ENCODE measurements around the gene RRP36. TPM values are rescaled to one million over a fixed set of nuclear protein-coding genes. Genes with fewer than 3 reads are reported as not detected.
A peak's percentile ranks its signal among the peaks of the same experiment; 100 is the strongest.

RRP36 gene
- total and polyA plus RNA-seq, 5 donors from 2014 or later, result 33.3 to 82.2 (median 68.4) TPM

DNA sequence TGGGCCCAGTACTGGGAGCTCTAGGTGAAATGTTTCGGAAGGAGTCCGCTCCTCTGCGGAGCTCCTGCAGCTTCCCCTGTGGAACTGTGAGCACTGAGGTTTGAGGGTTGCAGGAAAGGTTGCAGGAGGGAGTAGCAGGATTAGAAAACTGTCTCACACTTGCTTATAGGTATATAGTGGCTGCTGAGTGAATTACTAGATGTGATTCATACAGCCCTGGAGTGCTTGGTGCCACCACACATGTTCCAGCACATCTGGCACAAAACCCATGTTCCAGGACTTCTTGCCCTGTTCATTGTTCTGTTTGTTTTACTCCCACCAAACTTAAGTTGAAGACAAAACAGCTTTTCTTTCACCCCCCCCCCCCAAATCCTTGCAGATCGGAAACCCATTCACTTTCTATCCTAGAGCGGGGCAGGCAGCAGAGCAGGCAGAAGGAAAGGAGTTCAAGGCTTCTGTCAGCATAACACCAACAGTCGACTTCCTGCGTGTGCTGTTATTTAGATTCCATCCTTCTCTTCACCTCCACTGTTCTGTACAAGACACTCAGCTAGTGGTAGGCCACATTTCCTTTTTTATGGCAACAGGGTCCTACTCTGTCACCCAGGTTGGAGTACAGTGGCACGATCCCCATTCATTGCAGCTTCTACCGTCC, 41.8 kb upstream of the RRP36 start:
- H3K9me3 Mint-ChIP-seq, result no peaks in the 10 kb centered on the region

DNA sequence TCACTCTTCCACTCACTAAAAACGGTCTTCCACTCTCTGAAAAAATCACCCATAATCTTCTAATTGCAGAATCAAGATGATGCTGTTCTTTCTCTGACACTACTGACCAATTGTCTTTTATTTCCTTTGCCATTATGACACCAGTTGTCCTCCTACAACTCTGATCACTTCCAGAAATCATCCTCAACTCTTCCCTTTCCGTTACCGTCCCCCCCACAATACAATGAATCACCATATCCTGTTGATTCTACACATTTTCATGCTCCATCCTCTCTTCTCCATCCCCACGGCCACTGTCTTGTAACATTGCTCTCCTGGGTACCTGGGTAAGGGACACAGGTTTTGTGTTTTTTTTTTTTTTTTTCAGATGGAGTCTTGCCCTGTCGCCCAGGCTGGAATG, 39.6 kb upstream of the RRP36 start:
- peaks cover 21 to 63% (median 43%) of the 10 kb centered on the region in 4 donors for H3K4me1 Mint-ChIP-seq
- peak overlapping the region in 3 of 4 donors; percentile 45 to 77 (median 54) for H3K4me3 Mint-ChIP-seq
- H3K27ac Mint-ChIP-seq, result peak overlapping the region; percentile 3 to 9 (median 7)
- Histone ChIP-seq H3K36me3 (ENCODE audit: control insufficient read depth, insufficient read depth, low read length) (no peaks in the 10 kb centered on the region), H3K27ac (ENCODE audit: insufficient read depth, low read length, poor library complexity, severe bottlenecking) (no peak overlapping the region), H3K27me3 (ENCODE audit: control insufficient read depth, insufficient read depth, low read length) (no peaks in the 10 kb centered on the region), H3K4me1 (ENCODE audit: control insufficient read depth, insufficient read depth, low read length, poor library complexity, severe bottlenecking) (peaks cover 55% of the 10 kb centered on the region), H3K4me3 (ENCODE audit: low read depth, low read length) (no peak overlapping the region), H3K9me3 (ENCODE audit: control insufficient read depth in 2 of 2, low read length in 2 of 2) (no peaks in the 10 kb centered on the region)
- no peak for DNase-seq
- ATAC-seq (ENCODE audit: low read depth in 2 of 2), result no peak
- no peaks in the 10 kb centered on the region for H3K9me3 Mint-ChIP-seq
- H3K27me3 Mint-ChIP-seq, result no peaks in the 10 kb centered on the region
- H3K36me3 Mint-ChIP-seq, result peaks cover 2% of the 10 kb centered on the region

More for the DNA sequence above, 41.8 kb upstream of the RRP36 start:
- Histone ChIP-seq H3K27ac (ENCODE audit: insufficient read depth, low read length, poor library complexity, severe bottlenecking) (peak overlapping the region; percentile 96), H3K4me1 (ENCODE audit: control insufficient read depth, insufficient read depth, low read length, poor library complexity, severe bottlenecking) (peaks cover 38% of the 10 kb centered on the region), H3K27me3 (ENCODE audit: control insufficient read depth, insufficient read depth, low read length) (no peaks in the 10 kb centered on the region), H3K4me3 (ENCODE audit: low read depth, low read length) (peak overlapping the region; percentile 93), H3K36me3 (ENCODE audit: control insufficient read depth, insufficient read depth, low read length) (no peaks in the 10 kb centered on the region), H3K9me3 (ENCODE audit: control insufficient read depth in 2 of 2, low read length in 2 of 2) (no peaks in the 10 kb centered on the region)
- ATAC-seq (ENCODE audit: low read depth in 2 of 2) (peak in 1 of 2 donors; percentile 8), DNase-seq (peak in 1 of 3 donors; percentile 55)
- Mint-ChIP-seq H3K36me3 (peaks cover 4% of the 10 kb centered on the region), H3K4me3 (peak overlapping the region; percentile 90 to 93 (median 92)), H3K27me3 (no peaks in the 10 kb centered on the region), H3K4me1 (peaks cover 23 to 63% (median 37%) of the 10 kb centered on the region in 4 donors), H3K27ac (peak overlapping the region; percentile 95 to 99 (median 97))

DNA sequence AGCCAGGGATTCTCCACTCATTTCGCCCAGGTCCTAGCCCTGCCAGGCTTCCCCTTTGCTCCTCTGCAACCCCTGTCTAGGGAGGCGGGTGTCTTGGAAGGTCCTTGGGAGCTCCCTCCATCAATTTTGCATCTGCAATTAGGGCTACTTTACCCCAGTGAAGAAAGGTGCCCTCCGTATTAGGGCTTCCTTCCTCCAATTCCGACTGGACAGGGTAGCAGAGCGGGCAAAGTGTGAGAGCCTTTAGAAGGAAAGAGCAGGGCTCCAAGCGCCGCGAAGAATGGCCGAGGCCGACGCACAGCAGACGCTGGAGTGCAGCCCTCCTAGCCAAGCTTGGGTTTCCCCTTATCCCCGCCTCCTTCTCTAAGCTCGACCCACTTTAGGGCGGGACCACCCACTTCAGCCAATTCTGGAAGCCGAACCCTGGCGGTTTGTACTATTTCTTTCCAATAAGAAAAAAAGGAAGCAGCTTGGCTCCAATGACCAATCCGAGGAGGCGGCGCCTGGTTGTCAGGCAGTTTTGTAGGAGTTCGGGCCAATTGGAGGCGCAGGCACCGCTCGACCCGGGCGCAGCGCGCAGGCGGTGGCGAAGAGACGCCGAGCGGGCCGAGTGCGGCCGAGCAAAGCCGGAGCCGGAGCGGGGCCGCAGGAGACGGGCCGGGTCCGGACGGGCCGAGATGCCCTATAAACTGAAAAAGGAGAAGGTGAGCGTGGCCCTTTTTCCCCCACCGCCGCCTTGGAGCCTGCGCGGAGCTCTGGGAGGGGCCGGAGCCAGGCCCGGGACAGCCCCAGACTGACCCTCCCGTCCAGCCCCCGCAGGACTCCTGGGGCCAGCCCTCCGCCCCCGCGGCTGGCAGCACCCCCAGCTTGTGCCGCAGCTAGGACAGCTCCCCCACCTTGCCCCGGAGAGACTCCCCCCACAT, 37.2 kb upstream of the RRP36 start, which contains the start of gene PPP2R5D:
PPP2R5D (plus strand) TSS at position 570 of the 923 bp plus-strand sequence; CDS start at position 678, 108 bp downstream.
- peaks cover 19% of the 10 kb centered on the region for H3K36me3 ChIP-seq (ENCODE audit: control insufficient read depth, insufficient read depth, low read length)
- H3K27ac ChIP-seq (ENCODE audit: insufficient read depth, low read length, poor library complexity, severe bottlenecking), result peak within 1 kb of the TSS; percentile 82
- Mint-ChIP-seq H3K27me3 (no peaks in the 10 kb centered on the region), H3K9me3 (no peaks in the 10 kb centered on the region), H3K4me3 (peak within 1 kb of the TSS; percentile 93 to 98 (median 96)), H3K36me3 (peaks cover 11% of the 10 kb centered on the region), H3K27ac (peak within 1 kb of the TSS; percentile 96 to 98 (median 97)), H3K4me1 (peaks cover 22 to 68% (median 52%) of the 10 kb centered on the region in 4 donors)
- no peaks in the 10 kb centered on the region for H3K9me3 ChIP-seq (ENCODE audit: control insufficient read depth in 2 of 2, low read length in 2 of 2)
- no peaks in the 10 kb centered on the region for H3K27me3 ChIP-seq (ENCODE audit: control insufficient read depth, insufficient read depth, low read length)
- peak; percentile 92 to 93 for ATAC-seq (ENCODE audit: low read depth in 2 of 2)
- peak; percentile 97 to 99 (median 98) for DNase-seq
- H3K4me1 ChIP-seq (ENCODE audit: control insufficient read depth, insufficient read depth, low read length, poor library complexity, severe bottlenecking), result peaks cover 42% of the 10 kb centered on the region
- H3K4me3 ChIP-seq (ENCODE audit: low read depth, low read length), result peak within 1 kb of the TSS; percentile 84

DNA sequence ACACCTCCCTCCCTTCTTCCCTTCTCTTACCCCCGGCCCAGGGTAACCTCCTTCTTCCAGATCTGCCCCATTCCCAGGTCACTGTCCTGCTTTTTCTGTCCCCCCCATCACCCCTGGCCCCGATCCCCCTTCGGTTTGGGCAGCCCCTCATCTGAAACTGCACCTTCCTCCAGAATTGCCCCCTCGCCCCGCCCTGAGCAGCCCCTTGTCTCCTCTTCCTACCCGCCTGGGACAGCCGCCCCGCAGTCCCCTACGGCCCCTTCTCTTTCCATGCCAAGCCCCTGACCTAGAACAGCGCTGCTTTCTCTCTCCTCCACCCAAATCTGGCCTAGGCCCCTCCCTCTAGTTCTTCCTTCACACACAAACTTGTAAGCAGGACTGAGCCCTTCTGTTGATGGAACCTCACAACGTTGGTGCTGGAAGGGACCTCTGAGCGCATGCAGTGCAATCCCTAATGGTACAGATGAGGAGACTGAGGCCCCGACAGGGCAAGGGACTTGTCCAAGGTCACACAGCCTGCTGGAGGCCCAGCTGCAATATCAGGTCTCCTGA, 36.4 kb upstream of the RRP36 start:
- Mint-ChIP-seq H3K27ac (peak overlapping the region; percentile 66 to 93 (median 88)), H3K4me3 (peak overlapping the region; percentile 93 to 96 (median 94)), H3K4me1 (peaks cover 19 to 63% (median 46%) of the 10 kb centered on the region in 4 donors), H3K36me3 (peaks cover 18% of the 10 kb centered on the region), H3K27me3 (no peaks in the 10 kb centered on the region), H3K9me3 (no peaks in the 10 kb centered on the region)
- ATAC-seq (ENCODE audit: low read depth in 2 of 2), result no peak
- H3K9me3 ChIP-seq (ENCODE audit: control insufficient read depth in 2 of 2, low read length in 2 of 2), result no peaks in the 10 kb centered on the region
- peak overlapping the region; percentile 84 for H3K4me3 ChIP-seq (ENCODE audit: low read depth, low read length)
- peaks cover 35% of the 10 kb centered on the region for H3K4me1 ChIP-seq (ENCODE audit: control insufficient read depth, insufficient read depth, low read length, poor library complexity, severe bottlenecking)
- H3K27ac ChIP-seq (ENCODE audit: insufficient read depth, low read length, poor library complexity, severe bottlenecking), result peak overlapping the region; percentile 82
- H3K27me3 ChIP-seq (ENCODE audit: control insufficient read depth, insufficient read depth, low read length), result no peaks in the 10 kb centered on the region
- H3K36me3 ChIP-seq (ENCODE audit: control insufficient read depth, insufficient read depth, low read length), result peaks cover 27% of the 10 kb centered on the region
- DNase-seq, result peak in 2 of 3 donors; percentile 14 to 50

DNA sequence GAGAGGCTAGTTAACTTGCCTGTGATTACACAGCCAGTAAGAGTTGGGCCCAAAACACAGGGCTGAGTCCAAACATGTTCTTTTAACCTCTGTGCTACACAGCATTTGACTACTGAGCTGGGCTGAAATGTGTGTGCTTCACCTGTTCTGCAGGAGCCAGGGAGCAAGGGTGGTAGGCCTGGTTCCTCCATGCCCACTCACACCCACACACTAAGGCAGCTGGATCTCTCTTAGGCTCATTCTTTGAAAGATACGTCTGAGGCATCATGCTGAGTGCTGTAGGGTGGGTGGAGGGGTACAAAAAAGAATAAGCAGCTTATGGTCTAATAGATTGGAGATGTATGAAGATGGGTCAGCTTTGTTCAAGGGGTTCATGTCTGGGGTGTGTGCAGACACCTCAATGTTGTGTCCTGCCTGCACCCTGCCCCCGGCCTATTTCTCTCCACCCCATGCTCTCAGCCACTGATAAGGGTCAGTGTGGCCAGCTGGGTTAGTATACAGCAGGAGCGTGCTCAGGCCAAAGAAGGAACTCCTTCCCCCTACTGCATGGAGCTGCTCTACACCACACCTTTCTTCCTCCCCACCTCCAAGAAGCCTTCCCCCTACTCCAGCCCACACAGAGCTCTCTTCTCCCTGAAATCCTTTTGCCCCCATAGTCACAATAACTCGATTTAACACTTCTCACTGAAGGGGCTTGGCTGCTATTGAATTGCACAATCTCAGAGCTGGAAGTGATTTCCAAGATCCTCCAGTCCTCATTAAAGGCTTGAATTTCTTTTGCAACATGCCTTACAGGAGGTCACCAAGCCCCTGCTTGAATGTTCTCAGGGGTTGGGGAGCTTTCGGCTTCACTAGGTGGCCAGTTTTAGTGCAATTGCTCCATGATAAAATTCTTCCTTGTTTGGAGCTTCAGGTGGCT, 33.6 kb upstream of the RRP36 start:
- Mint-ChIP-seq H3K4me3 (peak overlapping the region in 3 of 4 donors; percentile 67 to 96 (median 95)), H3K27me3 (no peaks in the 10 kb centered on the region), H3K27ac (peak overlapping the region; percentile 56 to 88 (median 80)), H3K4me1 (peaks cover 19 to 66% (median 50%) of the 10 kb centered on the region in 4 donors), H3K9me3 (no peaks in the 10 kb centered on the region), H3K36me3 (peaks cover 21% of the 10 kb centered on the region)
- Histone ChIP-seq H3K4me3 (ENCODE audit: low read depth, low read length) (no peak overlapping the region), H3K27ac (ENCODE audit: insufficient read depth, low read length, poor library complexity, severe bottlenecking) (no peak overlapping the region), H3K9me3 (ENCODE audit: control insufficient read depth in 2 of 2, low read length in 2 of 2) (no peaks in the 10 kb centered on the region), H3K4me1 (ENCODE audit: control insufficient read depth, insufficient read depth, low read length, poor library complexity, severe bottlenecking) (peaks cover 31% of the 10 kb centered on the region), H3K36me3 (ENCODE audit: control insufficient read depth, insufficient read depth, low read length) (peaks cover 38% of the 10 kb centered on the region), H3K27me3 (ENCODE audit: control insufficient read depth, insufficient read depth, low read length) (no peaks in the 10 kb centered on the region)
- no peak for ATAC-seq (ENCODE audit: low read depth in 2 of 2)
- DNase-seq, result no peak

DNA sequence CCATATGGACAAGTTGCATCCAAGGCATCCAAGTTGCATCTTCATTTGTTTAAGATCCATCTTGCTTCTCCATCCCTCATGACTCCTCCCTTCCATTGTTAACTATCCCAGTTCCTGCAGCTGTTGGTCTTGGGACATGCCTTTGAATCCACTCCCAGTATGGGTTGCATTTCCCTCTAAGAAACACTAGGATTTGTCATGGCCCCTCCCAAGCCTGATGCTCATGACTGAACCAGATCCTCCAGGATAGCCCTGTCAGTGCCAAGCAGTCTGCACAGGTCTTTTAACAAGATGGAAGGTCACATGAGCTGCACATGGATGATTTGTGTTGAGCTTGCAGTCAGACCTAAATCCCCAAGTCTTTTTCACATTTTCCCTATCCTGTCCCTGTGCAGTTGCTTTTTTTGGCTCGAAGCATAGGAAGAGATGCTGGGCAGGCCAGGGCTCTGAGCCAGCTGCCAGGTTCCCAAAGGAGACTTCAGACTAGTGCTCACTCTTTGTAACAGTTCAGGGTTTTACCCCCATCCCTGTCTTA, 32.9 kb upstream of the RRP36 start:
- no peak overlapping the region for H3K27ac ChIP-seq (ENCODE audit: insufficient read depth, low read length, poor library complexity, severe bottlenecking)
- peak overlapping the region in 3 of 4 donors; percentile 16 to 49 (median 28) for H3K4me3 Mint-ChIP-seq
- peaks cover 38% of the 10 kb centered on the region for H3K36me3 ChIP-seq (ENCODE audit: control insufficient read depth, insufficient read depth, low read length)
- DNase-seq (no peak), ATAC-seq (ENCODE audit: low read depth in 2 of 2) (no peak)
- H3K4me3 ChIP-seq (ENCODE audit: low read depth, low read length), result no peak overlapping the region
- H3K27me3 ChIP-seq (ENCODE audit: control insufficient read depth, insufficient read depth, low read length), result no peaks in the 10 kb centered on the region
- H3K4me1 Mint-ChIP-seq, result peaks cover 19 to 65% (median 49%) of the 10 kb centered on the region in 4 donors
- H3K36me3 Mint-ChIP-seq, result peaks cover 23% of the 10 kb centered on the region
- no peaks in the 10 kb centered on the region for H3K27me3 Mint-ChIP-seq
- peak overlapping the region in 2 of 3 donors; percentile 75 to 80 for H3K27ac Mint-ChIP-seq
- no peaks in the 10 kb centered on the region for H3K9me3 ChIP-seq (ENCODE audit: control insufficient read depth in 2 of 2, low read length in 2 of 2)
- peaks cover 31% of the 10 kb centered on the region for H3K4me1 ChIP-seq (ENCODE audit: control insufficient read depth, insufficient read depth, low read length, poor library complexity, severe bottlenecking)
- no peaks in the 10 kb centered on the region for H3K9me3 Mint-ChIP-seq

All from CD4-positive, CD25-positive, alpha-beta regulatory T cell (primary cell).